Stimulated activated CD8-positive, alpha-beta memory T cell treated with anti-CD3 and anti-CD28 coated beads, Interleukin-7, amount 100 ng/mL, for 24 hours (primary cell): Measurements from ENCODE around the gene RNF212.

Experiments
- DNase-seq: peaks from one replicate; pipeline ENCODE4 v3.0.0-alpha.2; 2020; ENCODE audit warnings: low read depth

The RNF212 gene

GRCh38 chr4:1090465-1091440, 22.6 kb downstream of the RNF212 start:
- DNase-seq = no peak

- no peak for DNase-seq
Observed at GRCh38 chr4:1090036-1090435, 23.3 kb downstream of the RNF212 start.

- DNase-seq = no peak
Observed at GRCh38 chr4:1087371-1087770, 26.0 kb downstream of the RNF212 start.

- no peak for DNase-seq
Observed at GRCh38 chr4:1086011-1086410, 27.4 kb downstream of the RNF212 start.

- no peak for DNase-seq
Observed at GRCh38 chr4:1085404-1085799, 28.0 kb downstream of the RNF212 start.

- no peak for DNase-seq
Observed at GRCh38 chr4:1084796-1085403, 28.5 kb downstream of the RNF212 start.

GRCh38 chr4:1084394-1084793, 29.0 kb downstream of the RNF212 start:
- DNase-seq = no peak

GRCh38 chr4:1082215-1083182, 30.9 kb downstream of the RNF212 start:
- no peak for DNase-seq

- no peak for DNase-seq
Observed at GRCh38 chr4:1081689-1082040, 31.7 kb downstream of the RNF212 start.

GRCh38 chr4:1080961-1081688, 32.2 kb downstream of the RNF212 start:
- no peak for DNase-seq

GRCh38 chr4:1080432-1080831, 32.9 kb downstream of the RNF212 start:
- DNase-seq = no peak

- no peak for DNase-seq
Observed at GRCh38 chr4:1079711-1080265, 33.6 kb downstream of the RNF212 start.

GRCh38 chr4:1078490-1078889, 34.9 kb downstream of the RNF212 start:
- DNase-seq = no peak

- DNase-seq = no peak
Observed at GRCh38 chr4:1077711-1078477, 35.5 kb downstream of the RNF212 start.

GRCh38 chr4:1075809-1076699, 37.3 kb downstream of the RNF212 start:
- no peak for DNase-seq

- no peak for DNase-seq
Observed at GRCh38 chr4:1075225-1075624, 38.1 kb downstream of the RNF212 start.

GRCh38 chr4:1074077-1074476, 39.3 kb downstream of the RNF212 start:
- no peak for DNase-seq

- peak; percentile 12 for DNase-seq
Observed at GRCh38 chr4:1072830-1073446, 40.4 kb downstream of the RNF212 start.

- no peak for DNase-seq
Observed at GRCh38 chr4:1069394-1069793, 44.0 kb downstream of the RNF212 start.
